Uterus (tissue), 4 donors: Measurements from ENCODE around the gene MICAL3. TPM values are rescaled to one million over a fixed set of nuclear protein-coding genes. Genes with fewer than 3 reads are reported as not detected.

Experiments
- DNase-seq, 2 donors: peaks; one replicate each; pipeline ENCODE4 v3.0.0-alpha.2; 2019 to 2020
- H3K27ac ChIP-seq, 2 donors: fragments of 200-600 bp; sonication (generic); 1 replicate in 1 of 2; 2 replicates in 1 of 2; pipeline ENCODE4 v1.5.1; 2016 to 2018
- H3K27me3 ChIP-seq, 2 donors: fragments of 200-600 bp; sonication (generic); one replicate each; pipeline ENCODE4 v1.5.1; 2018 to 2019; ENCODE audit warnings: control low read depth in 1 of 2
- H3K36me3 ChIP-seq, 2 donors: fragments of 200-600 bp; sonication (generic); one replicate each; pipeline ENCODE4 v1.5.1; 2019; ENCODE audit warnings: control low read depth in 1 of 2
- H3K4me1 ChIP-seq, 2 donors: fragments of 200-600 bp; sonication (generic); one replicate each; pipeline ENCODE4 v1.5.1; 2018 to 2019; ENCODE audit warnings: control low read depth in 1 of 2
- H3K4me3 ChIP-seq, 2 donors: fragments of 200-600 bp; sonication (generic); 1 replicate in 1 of 2; 2 replicates in 1 of 2; pipeline ENCODE4 v1.5.1; 2018 to 2019; ENCODE audit warnings: mild to moderate bottlenecking in 1 of 2
- H3K9me3 ChIP-seq, 2 donors: fragments of 200-600 bp; sonication (generic); one replicate each; pipeline ENCODE4 v1.5.1; 2019; ENCODE audit warnings: control low read depth in 1 of 2
- POLR2A ChIP-seq, 2 donors: fragments of 450-650 bp; IDR thresholded peaks; one replicate each; pipeline ENCODE4 v1.6.1; 2016; ENCODE audit warnings: antibody characterized with exemption in 2 of 2, mild to moderate bottlenecking in 1 of 2, moderate library complexity in 1 of 2
- intact Hi-C: fragments of 100-400 bp; cut with DNase I; formaldehyde crosslinking; loops from one replicate; pipeline ENCODE4 v1.15.1; 2023; ENCODE audit warnings: low total_unique reads
- total RNA-seq, 4 donors: library from RNA; depleted of rRNA in 3 of 4; stranded (reverse); fragments of >200 nt in 3 of 4; gene quantifications; one replicate each; pipeline versions ENCODE4 v1.1.0 to v1.2.4, GENCODE V29; 2014 to 2023
- TF ChIP-seq, protein P1 (sequence below), 4 experiments: fragments of 200-600 bp in 2 of 4; fragments of 450-650 bp in 2 of 4; sonication (generic) in 2 of 4; IDR thresholded peaks; one replicate each; pipeline ENCODE4 v1.5.1; 2016 to 2019; ENCODE audit warnings: antibody characterized with exemption in 4 of 4, mild to moderate bottlenecking in 2 of 4, moderate library complexity in 1 of 4
- donor health status: DM: yes; HTN: yes; CAD: no.

The MICAL3 gene
- total RNA-seq, 4 donors from 2014 or later, result 13.5 to 167 (median 47.2) TPM

DNA sequence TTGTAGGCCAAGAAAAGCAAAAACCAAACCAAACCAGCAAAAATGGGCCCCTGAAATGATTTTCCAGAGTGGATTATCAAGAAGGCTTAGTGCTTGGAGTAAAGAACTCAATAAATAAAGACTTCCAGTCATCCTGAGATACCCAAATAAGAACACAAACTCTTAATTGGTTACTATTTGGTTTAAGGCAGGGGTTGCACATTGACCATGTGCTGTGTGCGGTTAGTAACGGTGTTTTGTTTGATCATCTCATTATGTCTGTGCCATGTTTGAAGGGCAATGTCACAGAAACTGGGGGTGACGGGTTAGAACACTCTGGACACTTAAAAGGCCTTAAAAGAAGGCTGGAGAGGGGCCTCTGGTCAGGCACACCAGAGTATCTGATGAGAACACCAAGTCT lies 9.7 kb upstream of the MICAL3 start:
- Histone ChIP-seq H3K9me3 (no peaks in the 10 kb centered on the region), H3K27me3 (no peaks in the 10 kb centered on the region), H3K36me3 (no peaks in the 10 kb centered on the region), H3K27ac (peak overlapping the region; percentile 77 to 82), H3K4me3 (no peak overlapping the region), H3K4me1 (peaks cover 0 to 4% of the 10 kb centered on the region in 2 donors)
- intact Hi-C loops, result no loop called here
- no peak for DNase-seq
- TF ChIP-seq, protein P1, sequence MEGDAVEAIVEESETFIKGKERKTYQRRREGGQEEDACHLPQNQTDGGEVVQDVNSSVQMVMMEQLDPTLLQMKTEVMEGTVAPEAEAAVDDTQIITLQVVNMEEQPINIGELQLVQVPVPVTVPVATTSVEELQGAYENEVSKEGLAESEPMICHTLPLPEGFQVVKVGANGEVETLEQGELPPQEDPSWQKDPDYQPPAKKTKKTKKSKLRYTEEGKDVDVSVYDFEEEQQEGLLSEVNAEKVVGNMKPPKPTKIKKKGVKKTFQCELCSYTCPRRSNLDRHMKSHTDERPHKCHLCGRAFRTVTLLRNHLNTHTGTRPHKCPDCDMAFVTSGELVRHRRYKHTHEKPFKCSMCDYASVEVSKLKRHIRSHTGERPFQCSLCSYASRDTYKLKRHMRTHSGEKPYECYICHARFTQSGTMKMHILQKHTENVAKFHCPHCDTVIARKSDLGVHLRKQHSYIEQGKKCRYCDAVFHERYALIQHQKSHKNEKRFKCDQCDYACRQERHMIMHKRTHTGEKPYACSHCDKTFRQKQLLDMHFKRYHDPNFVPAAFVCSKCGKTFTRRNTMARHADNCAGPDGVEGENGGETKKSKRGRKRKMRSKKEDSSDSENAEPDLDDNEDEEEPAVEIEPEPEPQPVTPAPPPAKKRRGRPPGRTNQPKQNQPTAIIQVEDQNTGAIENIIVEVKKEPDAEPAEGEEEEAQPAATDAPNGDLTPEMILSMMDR (IDR thresholded peaks at IDR 0.05), result no peak
- TF ChIP-seq POLR2A (IDR thresholded peaks at IDR 0.05), result no peak

DNA sequence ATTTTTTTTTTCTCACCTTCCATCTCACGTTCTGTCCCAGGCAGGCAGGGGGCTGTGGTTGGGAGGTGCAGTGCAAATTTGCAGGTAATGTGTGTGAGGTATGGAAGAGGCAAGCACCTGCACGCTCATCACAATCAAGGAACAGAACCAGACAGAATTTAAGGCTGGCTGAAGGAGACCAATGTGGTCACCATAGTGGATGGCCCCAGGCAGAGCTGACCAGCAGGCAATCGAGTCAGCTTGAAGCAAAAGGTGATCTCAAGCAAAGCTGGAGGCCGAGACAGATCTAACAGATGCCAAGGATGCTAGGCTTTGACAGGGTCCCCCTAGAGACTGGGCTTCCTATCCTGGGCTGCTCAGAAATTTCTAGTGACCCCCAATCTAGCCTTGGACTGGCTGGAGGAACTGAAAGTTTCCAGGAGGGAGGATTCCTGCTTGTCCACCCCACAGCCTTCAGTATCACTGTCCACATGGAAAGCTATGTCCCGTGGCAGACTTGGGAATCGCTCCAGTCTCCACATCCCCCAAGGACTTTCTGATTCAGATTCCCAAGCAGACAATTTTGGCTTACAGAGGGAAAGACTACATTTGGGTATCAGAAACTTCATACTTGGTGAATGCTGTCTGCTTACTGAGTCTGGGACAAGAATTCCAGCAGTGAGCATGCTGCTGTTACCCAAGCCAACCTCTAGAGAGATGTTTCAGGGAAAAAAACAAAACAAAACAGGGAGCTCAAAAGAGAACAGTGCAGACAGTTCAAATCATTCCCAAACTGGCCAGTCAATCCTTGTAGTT lies 9.0 kb upstream of the MICAL3 start:
- no peak for TF ChIP-seq POLR2A (IDR thresholded peaks at IDR 0.05)
- TF ChIP-seq, protein P1 (IDR thresholded peaks at IDR 0.05), result peak in 3 of 4 experiments; percentile 11 to 25 (median 15)
- intact Hi-C loops, result no loop called here
- H3K36me3 ChIP-seq, result no peaks in the 10 kb centered on the region
- H3K27me3 ChIP-seq, result no peaks in the 10 kb centered on the region
- peaks cover 0 to 4% of the 10 kb centered on the region in 2 donors for H3K4me1 ChIP-seq
- H3K27ac ChIP-seq, result peak overlapping the region; percentile 77 to 82
- no peak overlapping the region for H3K4me3 ChIP-seq
- peak; percentile 35 to 39 for DNase-seq
- no peaks in the 10 kb centered on the region for H3K9me3 ChIP-seq

DNA sequence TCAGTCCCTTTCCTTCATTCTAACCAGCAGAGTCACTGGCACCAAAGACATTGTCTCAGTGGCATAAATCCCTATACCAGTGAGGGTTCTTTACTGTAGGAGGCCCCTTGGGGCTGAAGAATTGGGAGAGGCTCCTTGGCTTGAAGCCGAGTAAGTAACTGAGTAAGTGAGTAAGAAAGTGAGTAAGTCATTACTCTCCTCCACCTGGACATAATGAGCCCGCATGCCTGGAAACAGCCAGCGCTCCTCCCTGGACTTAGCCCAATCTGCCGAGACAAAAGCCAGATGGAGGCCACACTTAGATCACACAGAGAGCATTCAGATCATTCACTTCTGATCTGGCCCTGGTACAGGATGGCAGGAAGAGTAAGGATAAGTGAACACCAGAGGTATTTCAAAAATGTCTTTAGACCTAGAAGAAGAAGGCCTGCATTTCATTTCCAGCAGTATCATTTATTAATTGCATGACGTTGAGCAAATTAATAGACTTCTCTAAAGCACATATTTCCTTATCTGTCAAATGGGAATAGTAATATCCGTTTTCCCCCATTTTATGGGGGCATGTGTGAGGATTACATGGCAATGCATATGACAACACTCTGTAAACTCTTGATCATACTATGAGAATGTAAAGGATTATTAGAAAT lies 8.2 kb upstream of the MICAL3 start:
- Histone ChIP-seq H3K36me3 (no peaks in the 10 kb centered on the region), H3K4me3 (no peak overlapping the region), H3K4me1 (peaks cover 0 to 4% of the 10 kb centered on the region in 2 donors), H3K27ac (peak overlapping the region; percentile 77 to 82), H3K9me3 (no peaks in the 10 kb centered on the region), H3K27me3 (no peaks in the 10 kb centered on the region)
- peak; percentile 43 to 73 for DNase-seq
- TF ChIP-seq, protein P1 (IDR thresholded peaks at IDR 0.05), result no peak
- TF ChIP-seq POLR2A (IDR thresholded peaks at IDR 0.05), result no peak
- intact Hi-C loops, result no loop called here

DNA sequence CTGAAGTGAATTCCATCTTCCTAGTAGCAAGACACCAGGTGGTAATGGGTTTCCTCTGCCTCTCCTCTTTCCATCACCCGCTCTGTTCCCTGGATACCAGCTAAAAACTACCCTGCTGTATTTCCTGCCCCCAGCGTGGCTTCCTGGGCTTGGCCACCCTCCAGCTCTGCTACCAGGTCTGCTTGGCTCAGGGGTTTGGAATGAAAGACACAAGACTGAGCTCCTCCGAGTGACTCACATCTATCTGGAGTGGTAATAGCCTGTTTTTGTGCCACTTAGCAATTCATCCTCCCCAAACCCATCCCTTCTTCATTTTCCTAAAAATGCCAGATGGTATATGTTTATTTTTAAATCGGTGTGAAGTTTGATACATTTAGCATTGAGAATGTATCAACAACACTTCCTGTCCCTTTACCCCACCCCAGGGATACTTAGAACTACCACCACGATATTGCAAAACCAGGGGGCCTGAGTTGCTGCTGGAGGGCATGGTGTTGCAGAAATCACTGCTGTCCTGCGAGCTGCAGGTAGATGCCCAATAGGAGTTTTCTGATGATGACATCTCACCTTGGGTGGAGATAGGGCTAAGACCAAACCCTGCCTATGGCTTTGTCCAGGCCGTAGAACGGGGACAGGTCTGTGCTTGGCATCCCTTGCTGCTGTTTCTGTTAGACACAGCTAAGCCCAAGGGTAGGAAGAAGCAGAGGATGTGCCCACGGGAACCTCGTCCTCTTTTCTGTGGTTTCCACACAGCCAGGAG lies 7.5 kb upstream of the MICAL3 start:
- intact Hi-C loops, result no loop called here
- H3K36me3 ChIP-seq, result no peaks in the 10 kb centered on the region
- H3K27me3 ChIP-seq, result no peaks in the 10 kb centered on the region
- H3K4me1 ChIP-seq, result peaks cover 0 to 4% of the 10 kb centered on the region in 2 donors
- peak; percentile 66 to 86 for DNase-seq
- no peaks in the 10 kb centered on the region for H3K9me3 ChIP-seq
- no peak overlapping the region for H3K4me3 ChIP-seq
- TF ChIP-seq, protein P1 (IDR thresholded peaks at IDR 0.05), result no peak
- TF ChIP-seq POLR2A (IDR thresholded peaks at IDR 0.05), result no peak
- H3K27ac ChIP-seq, result peak overlapping the region; percentile 77 to 82
